GM19025 (cell line): ENCODE data around the gene HDAC10.

Source experiments
- ATAC-seq: cut with Tn5 transposase; IDR thresholded peaks from one replicate; pipeline ENCODE4 v1.9.1; 2021; ENCODE audit warnings: mild to moderate bottlenecking, low read depth, moderate library complexity; ENCODE audit not compliant: unreplicated experiment

HDAC10 gene

DNA sequence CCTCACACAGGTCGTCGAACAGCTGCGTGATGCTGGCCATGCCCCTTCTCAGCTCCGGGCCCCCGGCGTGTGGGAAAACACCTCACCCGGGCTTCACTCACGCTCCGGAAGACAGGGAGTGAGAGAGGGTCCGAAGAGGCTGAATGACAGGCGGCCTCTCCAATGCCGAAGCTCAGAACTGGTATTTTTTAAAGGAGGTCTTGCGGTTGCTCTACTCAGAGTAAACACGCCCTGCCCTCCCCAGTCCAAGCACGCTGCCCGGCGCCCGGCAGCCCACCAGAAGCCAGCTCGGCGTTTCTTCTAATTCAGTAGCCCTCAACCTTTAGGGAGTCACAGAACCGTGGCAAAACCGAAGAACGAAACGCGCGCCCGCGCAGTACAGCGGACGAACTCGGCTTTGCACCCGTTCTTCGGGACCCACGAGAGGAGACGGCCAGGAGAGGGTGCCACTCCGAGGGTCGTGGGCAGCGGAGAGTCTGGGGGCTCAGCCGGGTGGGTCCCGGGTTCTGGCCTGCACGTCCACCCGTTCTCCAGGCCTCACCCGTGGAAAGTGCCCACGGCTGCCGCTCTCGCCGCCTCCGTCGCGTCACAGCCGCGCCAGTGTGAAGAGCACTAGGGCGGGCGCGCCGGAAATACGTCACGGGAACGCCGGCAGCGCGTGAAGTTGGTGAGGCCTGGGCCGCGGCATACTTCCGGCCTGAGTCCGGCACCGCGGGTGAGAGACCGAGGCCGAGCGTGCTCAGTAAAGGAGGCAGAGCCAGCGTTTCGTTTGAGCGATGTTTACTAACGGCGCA lies 6.4 kb downstream of the HDAC10 start, which contains the start of gene TUBGCP6:
Gene TUBGCP6 (minus strand): TSS at position 604 of the 794 bp plus-strand sequence. CDS start 564 bp downstream, at position 40.
- ATAC-seq, result peak; percentile 72

DNA sequence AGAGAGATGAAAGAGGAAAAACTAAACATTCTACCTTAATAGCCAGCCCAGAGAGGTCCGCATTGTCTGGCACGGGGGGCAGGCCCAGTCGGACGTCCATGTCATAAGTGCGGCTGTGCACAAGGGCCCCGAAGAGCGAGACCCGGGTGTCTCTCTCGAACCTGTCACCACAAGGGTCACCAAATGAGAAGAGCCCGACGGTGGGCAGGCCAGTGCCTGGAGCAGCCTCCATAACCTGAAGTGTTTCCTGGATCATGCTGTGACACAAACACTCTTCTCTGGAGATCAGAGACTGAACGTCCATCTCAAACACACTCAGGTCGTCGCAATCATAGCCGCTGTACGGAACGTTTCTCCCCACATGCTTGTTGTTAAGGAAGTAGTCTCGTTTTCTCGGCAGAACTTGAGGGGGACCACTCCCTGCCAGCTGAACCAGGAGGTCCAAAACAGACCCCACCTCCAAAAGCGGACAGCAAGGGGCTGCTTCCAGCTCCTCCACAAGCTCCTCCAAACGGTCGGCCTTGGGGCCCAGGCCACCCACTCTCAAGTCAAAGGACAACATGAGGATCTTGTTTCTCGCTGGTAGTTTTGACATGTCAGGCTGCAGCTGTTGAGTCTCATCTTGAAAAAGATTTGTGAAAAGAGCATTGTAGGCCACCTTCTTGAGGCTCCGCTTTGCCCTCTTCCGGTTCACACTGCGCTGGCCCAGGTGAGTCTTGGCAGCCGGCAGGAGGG lies 7.2 kb downstream of the HDAC10 start:
- ATAC-seq, result no peak

DNA sequence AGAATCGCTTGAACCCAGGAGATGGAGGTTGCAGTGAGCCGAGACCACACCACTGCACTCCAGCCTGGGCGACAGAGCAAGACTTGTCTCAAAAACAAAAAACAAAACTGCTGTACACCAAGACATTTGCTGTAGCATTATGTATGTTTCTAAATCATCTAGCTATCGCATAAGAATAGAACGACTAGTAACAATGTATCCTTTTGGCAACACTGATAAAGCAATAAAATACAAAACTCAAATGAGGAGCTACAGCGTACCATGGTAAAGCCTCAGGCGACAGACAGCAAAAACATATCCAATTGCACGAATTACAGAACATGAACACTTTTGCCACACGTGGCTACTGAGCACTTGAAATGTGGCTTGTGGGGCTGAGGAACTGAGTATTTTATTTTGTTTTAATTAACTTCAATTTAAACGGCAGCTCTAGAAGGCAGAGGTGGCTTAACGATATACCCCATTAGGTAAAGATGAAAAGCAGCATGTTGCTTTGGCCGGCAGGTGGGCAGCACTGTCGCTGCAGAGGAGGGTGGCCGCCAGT lies 8.6 kb downstream of the HDAC10 start:
- no peak for ATAC-seq

DNA sequence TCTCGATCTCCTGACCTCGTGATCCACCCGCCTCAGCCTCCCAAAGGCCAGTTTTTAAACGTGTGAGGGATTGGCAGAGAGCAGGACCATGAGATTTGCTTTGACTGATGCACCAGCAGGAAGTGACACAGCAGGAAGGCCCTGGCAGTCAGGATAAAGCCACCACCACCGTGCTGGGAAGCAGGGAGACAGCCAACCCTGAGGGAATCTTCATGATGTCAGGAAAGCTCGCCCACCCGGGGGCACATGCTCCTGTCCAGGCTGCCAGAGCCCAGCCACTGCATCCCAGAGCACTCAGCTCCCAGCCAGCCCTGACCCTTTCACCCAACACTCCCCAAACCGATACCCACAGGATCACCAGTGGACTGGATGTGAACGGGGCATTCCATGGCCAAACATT lies 12.3 kb downstream of the HDAC10 start:
- no peak for ATAC-seq

DNA sequence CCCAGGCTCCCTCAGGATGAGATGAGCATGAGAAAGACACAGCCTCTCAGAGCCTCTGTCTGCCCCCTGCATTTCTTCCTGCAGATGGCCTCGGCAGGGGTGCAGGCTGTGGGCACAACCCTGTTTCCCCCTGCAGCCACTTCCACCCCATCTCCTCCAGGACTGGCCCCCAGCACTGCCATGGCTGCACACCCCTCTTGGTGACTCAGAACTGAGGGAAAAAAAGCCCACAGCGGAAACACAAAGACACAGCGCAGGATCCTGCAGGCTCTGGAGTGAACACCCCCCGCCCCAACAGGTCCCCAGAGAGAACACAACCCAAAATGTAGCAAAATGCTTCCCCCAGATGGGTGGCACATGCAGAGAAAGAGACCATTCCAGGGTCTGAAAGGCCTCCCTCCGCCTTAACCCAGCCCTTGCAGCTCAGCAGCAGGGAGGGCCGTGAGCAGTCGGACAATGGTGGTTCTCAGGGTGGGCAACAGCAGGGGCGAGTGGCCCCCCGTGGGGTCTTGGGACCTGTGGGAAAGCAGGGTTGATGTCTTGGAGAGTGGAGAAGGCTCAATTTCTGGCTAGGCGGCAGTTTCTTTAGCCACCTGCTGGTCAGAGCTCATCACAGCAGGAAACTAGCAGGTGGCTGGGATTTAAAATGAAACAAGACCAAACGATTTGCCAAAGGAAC lies 14.2 kb downstream of the HDAC10 start:
- ATAC-seq, result no peak

DNA sequence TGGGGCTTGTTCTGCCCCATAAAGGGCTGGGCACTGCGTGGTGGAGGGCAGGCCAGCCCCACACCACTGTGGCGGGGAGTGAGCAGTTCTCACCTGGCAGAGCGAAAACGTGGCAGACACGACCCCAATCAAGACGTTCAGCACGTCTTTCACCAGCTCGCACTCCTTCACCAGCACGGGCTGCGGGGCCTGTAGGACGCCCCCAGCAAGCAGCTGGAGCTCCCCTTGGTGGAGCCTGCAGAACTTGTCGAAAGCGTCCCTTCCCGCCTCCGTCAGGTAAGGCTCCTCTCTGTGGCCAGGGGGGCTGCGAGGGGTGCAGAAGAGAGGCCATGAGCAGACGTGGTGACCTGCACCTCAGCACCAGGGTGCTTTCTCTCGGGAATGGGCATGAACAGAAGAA lies 17.8 kb downstream of the HDAC10 start:
- ATAC-seq, result no peak

DNA sequence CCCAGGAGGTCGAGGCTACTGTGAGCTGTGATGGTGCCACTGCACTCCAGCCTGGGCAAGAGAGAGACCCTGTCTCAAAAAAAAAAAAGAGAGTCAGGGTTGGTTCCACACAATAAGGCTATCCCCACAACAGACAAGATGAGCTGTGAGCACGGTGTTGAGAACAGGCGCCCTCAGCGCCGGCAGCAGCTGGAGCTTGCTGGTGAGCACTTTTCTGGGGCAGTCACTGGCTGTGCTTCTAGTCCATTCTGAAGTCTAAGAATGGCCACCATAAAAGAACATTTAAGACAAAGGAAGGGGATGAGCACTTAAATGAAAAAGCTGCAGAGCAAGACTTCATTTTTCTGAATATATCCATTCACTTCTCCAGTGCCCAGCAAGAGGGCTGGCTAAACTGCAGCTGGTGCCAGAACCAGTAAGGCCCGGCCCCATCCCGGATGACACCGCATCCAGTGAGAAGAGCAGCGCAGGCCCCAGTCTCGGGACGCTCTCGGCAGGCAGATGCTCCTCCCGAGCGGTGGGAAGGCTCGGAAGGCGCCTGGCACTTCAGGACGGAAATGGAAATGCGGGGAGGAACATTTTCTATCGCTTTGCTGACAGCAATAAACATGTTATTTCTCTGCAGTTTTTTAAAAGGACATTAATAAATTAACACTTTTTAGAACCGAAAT lies 18.4 kb downstream of the HDAC10 start:
- no peak for ATAC-seq

DNA sequence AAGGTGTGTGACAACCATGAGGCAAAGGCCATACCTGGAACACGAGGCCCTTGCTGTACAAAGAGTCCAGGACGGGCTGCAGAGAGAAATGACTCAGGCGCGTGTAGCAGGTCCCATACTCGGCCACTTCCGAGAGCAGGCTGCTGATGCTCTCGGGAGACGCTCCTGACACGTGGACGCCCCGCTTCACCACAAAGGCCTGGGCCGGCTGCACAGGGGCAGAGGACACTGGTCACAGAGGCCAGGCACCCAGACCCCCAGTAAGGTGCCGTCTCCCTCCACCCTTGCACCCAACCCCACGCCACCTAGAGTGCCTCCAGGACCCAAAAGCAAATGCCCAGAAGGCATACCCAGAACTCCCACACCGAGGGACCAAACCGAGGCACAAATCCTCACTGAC lies 21.7 kb downstream of the HDAC10 start:
- ATAC-seq, result no peak

DNA sequence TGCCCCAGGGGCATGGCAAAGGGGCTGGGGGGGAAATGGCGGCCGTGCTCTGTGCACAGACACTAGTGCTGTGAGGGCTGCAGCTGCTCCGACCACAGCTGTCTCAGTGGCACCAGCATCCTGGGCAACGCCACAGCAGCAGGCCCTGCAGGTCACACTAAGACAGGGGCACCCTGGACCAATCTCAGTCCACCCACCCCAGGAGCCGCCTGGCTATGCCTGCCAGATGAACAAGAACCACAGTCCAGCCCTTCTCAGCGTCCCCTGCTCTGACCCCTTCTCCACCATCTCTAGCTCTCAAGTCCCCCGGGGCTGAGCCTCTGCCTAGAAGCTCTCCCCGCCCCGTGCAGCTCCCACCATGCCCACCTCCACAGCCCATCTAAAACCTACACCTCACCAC lies 22.7 kb downstream of the HDAC10 start:
- no peak for ATAC-seq

DNA sequence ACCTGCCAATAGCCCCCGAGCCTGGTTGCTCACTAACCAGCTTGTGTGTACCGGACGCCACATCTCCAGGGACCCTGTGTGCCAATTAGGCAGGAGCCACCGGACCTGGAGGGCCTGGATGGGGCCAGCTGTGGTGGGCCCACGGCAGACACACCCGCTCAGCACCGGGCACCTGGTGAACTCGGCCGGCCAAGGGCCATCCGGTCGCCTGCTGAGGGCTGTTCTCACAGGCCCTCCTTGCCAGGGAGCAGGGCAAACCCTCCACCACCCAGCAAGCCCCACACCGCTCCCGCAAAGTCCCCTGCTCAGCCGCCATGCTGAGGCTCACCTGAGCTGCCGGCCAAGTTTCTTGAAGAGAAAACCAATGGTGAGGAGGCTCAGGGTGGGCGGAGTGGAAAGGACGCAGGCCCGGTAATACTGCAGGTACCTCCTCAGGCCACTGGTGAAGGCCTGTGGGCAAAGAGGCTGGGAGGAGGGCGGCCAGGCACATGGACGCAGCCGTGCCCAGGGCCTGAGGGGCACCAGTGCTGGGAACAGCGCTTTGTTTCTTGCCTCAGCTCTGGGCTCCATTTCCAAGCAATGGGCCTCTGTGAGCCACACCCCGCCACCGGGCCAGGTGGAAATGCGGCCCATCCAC lies 23.4 kb downstream of the HDAC10 start:
- no peak for ATAC-seq

DNA sequence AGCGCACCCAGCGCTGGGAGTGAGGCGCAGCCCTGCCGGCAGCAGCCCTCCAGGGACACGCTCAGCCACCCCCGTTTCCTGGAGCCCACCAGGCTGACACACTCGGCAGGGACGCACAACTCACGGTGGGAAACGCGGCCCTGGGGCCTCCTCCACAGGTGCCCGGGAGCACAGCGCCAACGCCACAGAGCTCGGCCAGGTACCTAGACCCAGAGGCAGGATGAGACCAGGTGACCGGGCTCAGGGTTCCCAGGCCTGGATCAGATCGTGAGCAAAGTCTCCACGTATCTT lies 24.2 kb downstream of the HDAC10 start:
- no peak for ATAC-seq

DNA sequence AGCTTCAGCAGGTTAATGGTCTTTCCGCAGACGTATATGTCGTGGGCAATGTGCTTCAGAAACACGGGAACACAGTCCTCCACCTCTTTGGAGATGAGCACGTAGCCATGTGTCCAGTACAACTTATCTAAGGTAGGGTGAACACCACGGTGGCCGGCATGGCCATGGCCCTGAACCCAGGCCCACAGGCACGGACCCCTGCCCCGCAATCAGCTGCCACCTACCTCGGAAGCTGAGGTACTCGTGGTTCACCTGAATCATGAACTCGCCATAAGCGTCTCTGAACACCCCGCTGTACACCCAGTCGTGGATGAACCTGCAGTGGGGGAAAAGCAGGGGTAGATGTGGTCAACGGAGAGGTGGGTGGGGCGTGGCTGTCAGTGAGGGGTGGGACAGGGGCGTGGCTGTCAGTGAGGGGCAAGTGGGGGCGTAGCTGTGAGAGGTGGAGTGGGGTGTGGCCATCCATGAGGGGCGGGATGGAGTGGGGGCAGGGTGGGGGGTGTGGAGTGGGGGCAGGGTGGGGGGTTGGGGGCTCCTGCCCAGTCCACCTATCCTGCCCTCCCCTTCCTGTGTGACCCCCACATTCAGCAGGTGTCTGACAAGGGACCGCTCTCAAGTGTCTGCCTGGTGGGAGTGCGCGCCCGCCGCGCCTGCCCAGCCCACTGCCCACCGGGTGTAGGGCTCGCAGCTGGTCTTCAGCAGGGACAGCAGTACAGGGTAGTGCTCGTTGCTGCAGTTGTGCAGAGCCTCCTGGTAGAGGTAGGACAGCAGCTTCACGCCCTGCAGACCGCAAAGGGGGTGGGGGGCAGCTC lies 24.8 kb downstream of the HDAC10 start:
- ATAC-seq, result no peak

DNA sequence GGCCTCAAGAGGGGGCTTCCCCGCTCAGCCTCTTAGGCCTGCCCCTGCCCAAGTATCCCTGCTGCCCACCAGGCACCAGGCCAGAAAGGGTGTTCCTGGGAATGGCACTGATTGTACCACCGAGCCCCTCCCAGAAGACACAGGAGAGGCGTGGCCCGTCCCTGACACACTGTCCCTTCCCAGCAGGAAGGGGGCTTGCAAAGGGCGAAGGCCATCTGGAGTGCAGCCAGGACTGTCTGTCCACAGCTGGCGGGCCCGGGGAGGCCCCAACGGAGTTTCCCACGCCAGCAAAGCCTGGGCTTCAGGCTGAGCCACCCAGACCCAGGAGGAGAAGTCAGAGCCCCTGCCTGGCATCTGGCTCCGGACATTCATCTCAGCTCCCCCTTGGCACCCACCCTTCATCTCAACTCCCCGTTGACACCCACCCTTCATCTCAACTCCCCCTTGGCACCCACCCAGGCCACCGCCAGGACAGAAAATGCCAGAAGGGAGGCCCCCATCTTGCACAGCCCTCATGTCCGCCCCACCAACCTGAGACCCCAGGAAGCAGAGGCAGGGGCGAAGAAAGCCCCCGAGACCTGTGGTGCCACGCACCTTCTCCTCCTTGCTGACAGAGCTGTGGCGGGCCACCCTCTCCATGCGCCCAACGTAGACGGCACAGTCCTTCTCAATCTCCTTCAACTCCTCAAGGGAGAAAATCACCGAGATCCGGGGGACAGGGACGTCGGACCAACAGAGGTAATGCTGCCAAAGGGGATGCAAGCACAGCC lies 25.7 kb downstream of the HDAC10 start:
- no peak for ATAC-seq

DNA sequence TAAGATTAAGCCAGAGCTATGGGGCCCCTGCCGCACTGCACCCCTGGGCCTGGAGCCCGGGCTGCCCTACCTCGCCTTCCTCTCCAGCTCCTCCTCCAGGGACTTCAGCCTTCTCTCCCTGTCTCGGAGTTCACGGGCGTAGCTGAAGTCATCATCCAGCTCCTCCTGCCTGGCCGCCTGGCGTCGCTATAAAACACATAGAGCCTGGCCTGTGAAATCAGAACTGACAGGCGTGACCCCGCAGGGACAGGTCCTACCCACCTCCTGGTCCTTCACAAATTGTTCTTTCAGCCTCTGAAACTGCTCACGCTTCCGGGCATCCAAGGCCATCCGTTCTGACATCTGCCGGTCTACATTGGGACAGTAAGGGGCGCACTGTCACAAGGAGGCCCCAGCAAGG lies 27.0 kb downstream of the HDAC10 start:
- no peak for ATAC-seq

DNA sequence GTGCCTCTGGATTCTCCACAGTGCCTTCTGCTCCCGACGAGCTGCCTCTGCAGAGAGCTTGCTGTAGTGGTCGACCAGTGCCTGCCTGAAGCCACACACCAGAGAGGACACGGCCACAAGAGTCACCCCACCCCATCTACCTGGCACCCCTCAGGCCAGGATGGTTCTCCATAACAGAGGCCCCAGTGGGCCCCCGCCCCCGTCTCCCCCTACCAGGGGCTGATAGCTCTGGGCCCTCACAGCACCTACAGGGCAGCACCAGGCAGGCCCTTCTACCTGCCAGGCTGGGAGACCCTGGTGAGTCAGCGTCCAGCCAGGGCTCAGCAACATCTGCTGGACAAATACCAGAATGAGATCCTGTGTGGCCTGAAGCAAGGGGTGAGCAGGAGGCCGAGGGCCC lies 28.6 kb downstream of the HDAC10 start:
- ATAC-seq, result no peak

DNA sequence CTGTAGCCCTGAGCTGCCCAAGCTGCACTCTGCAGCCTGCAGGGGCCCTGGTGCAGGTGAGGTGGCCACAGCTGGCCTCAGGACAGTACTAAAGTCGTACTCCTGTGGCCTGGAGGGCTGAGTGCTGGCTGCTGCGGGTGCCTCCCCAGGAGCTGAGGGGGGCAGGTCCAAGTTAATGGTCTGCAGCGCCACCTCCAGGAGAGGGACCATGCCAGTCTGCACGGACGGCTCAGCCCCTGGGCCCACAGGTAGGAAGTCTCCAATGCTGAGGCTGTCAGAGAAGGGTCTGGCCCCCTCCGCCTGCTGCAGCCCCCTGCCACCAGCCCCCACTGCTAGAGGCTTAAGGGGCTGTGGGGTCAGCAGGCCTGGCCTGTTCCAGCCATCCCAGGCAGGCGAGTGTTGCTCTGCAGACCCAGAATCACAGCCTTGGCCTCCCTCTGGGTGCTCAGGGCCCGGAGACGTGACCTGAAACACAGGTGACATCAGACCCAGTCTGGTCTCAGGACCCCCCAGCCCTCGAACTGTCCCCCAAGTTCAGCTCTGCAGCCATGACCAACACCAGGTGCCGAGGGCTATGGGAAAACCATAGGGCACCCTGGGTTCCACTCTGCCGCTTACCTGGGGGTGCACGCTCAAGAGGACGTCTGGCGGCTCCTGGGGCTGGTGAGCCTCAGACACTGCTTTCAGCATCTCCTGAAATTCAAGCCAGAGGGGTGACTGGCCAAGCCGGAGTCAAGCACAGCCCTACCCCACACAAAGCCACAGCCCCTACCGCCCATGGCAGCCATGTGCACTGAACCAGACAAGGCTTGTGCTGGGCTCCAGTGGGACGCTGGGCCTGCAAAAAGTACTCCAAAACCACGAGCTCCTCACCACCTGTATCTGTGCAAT lies 29.4 kb downstream of the HDAC10 start:
- ATAC-seq, result no peak

DNA sequence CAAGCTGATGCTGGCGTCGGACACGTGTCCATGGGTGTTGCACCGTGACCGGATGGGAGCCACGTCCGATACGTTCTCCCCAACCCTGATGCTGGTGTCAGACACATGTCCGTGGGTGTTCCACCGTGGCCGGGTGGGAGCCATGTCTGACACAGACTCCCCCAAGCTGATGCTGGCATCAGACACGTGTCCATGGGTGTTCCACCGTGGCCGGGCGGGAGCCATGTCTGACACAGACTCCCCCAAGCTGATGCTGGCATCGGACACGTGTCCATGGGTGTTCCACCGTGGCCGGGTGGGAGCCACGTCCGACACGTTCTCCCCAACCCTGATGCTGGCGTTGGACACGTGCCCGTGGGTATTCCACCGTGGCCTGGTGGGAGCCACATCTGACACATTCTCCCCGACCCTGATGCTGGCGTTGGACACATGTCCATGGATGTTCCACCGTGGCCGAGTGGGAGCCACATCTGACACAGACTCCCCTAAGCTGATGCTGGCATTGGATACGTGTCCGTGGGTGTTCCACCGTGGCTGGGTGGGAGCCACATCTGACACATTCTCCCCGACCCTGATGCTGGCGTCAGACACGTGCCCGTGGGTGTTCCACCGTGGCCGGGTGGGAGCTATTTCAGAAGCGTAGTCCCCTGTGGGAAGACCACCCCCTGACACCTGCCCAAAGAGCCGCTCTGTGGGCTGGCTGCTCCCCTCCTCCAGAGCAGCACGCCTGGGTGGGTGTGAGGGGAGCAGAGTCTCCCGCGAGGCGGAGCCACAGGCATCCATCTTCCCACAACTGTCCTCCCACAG lies 30.3 kb downstream of the HDAC10 start:
- ATAC-seq, result no peak
